GM21825 (cell line): ENCODE results near the gene CCDC28A.

Source experiments
- ATAC-seq: cut with Tn5 transposase; IDR thresholded peaks from one replicate; pipeline ENCODE4 v1.9.1; 2021; ENCODE audit warnings: mild to moderate bottlenecking, moderate library complexity; ENCODE audit not compliant: unreplicated experiment

Gene CCDC28A

GRCh38 chr6:138832182-138832581 lies 58.6 kb downstream of the CCDC28A start:
- ATAC-seq = no peak

- no peak for ATAC-seq
Measured at GRCh38 chr6:138833816-138834539, 60.4 kb downstream of the CCDC28A start.

- ATAC-seq = no peak
Measured at GRCh38 chr6:138837246-138837645, 63.7 kb downstream of the CCDC28A start.
